HCT116 (cell line): ENCODE data around the gene PRPF38A. TPM values are rescaled to one million over a fixed set of nuclear protein-coding genes. Genes with fewer than 3 reads are reported as not detected.

Experiments used
- ATAC-seq: fragments of 200-7000 bp; cut with Tn5 transposase; 2 replicates; pipeline ENCODE4 v1.9.1; 2020; ENCODE audit warnings: mild to moderate bottlenecking, moderate library complexity
- BruUV-seq: library from RNA; stranded (reverse); fragments of 400-500 nt; replicated peaks from 2 replicates; lab custom pipeline; 2021; lab: Mats Ljungman, UMichigan
- CTCF ChIA-PET: fragments of 300-600 bp; sonication (Branson Sonifier 250); formaldehyde crosslinking; loops from one replicate; lab custom pipeline; 2021; ENCODE audit warnings: antibody characterized with exemption; lab: Charles Lee
- POLR2A ChIA-PET: fragments of 300-600, 350-600 bp; sonication (Branson Sonifier 250); formaldehyde crosslinking; loops from one replicate; lab custom pipeline; 2021; ENCODE audit warnings: antibody characterized with exemption; lab: Charles Lee
- RAD21 ChIA-PET, 2 experiments: fragments of 300-600 bp; sonication (Branson Sonifier 250); formaldehyde crosslinking; loops; one replicate each; lab custom pipeline; 2023; ENCODE audit warnings: low total read pairs in 2 of 2; ENCODE audit not compliant: uncharacterized antibody in 2 of 2, unreplicated experiment in 2 of 2, low non-redundant PET in 1 of 2; lab: Charles Lee
- DNase-seq: peaks from one replicate; pipeline ENCODE4 v3.0.0-alpha.2; 2010; ENCODE audit warnings: low read depth, low spot score
- H2AFZ ChIP-seq: fragments of 200-600 bp; shearing (Covaris generic), sonication (generic); 2 replicates; pipeline ENCODE4 v1.6.1; 2017; ENCODE audit warnings: low read depth, mixed run types, mixed read lengths, antibody characterized with exemption, low read length; ENCODE audit not compliant: poor library complexity, severe bottlenecking
- H3K27ac ChIP-seq: 2 replicates; pipeline ENCODE4 v1.5.1; 2012; ENCODE audit warnings: low read depth, low read length
- H3K27me3 ChIP-seq: fragments of 200-600 bp; sonication (generic); 2 replicates; pipeline ENCODE4 v1.6.1; 2016; ENCODE audit warnings: mixed run types, low read length, mixed read lengths; ENCODE audit not compliant: insufficient read depth
- H3K36me3 ChIP-seq, 2 experiments: fragments of 200-500 bp in 1 of 2; fragments of 200-600 bp in 1 of 2; sonication (Bioruptor generic) in 1 of 2; sonication (generic) in 1 of 2; 2 replicates each; pipeline versions ENCODE4 v1.5.1 to v1.6.1; 2014 to 2016; ENCODE audit warnings: low read length in 2 of 2, inconsistent platforms in 1 of 2, mixed read lengths in 1 of 2, mixed run types in 1 of 2; ENCODE audit not compliant: insufficient read depth in 2 of 2, control insufficient read depth in 1 of 2
- H3K4me1 ChIP-seq, 2 experiments: fragments of 200-600 bp in 1 of 2; sonication (generic) in 1 of 2; 2 replicates each; pipeline versions ENCODE4 v1.5.1 to v1.6.1; 2012 to 2017; ENCODE audit warnings: low read length in 2 of 2, inconsistent platforms in 1 of 2, mild to moderate bottlenecking in 1 of 2, mixed read lengths in 1 of 2, mixed run types in 1 of 2, moderate library complexity in 1 of 2; ENCODE audit not compliant: insufficient read depth in 2 of 2, control insufficient read depth in 1 of 2
- H3K4me2 ChIP-seq: fragments of 200-600 bp; sonication (generic); 2 replicates; pipeline ENCODE4 v1.6.1; 2017; ENCODE audit warnings: mixed run types, low read length, mixed read lengths
- H3K4me3 ChIP-seq, 2 experiments: fragments of 200-600 bp in 1 of 2; sonication (generic) in 1 of 2; replicated peaks in 1 of 2; 2 replicates each; pipeline ENCODE4 v1.5.1; 2011 to 2016; ENCODE audit warnings: low read length in 2 of 2, control low read depth in 1 of 2, low read depth in 1 of 2, mild to moderate bottlenecking in 1 of 2, mixed read lengths in 1 of 2, mixed run types in 1 of 2
- H3K79me2 ChIP-seq: fragments of 200-600 bp; sonication (generic); 2 replicates; pipeline ENCODE4 v1.6.1; 2017; ENCODE audit warnings: mild to moderate bottlenecking, mixed run types, low read length, moderate library complexity, mixed read lengths; ENCODE audit not compliant: insufficient read depth
- H3K9ac ChIP-seq: fragments of 200-600 bp; sonication (generic); 2 replicates; pipeline ENCODE4 v1.6.1; 2016; ENCODE audit warnings: low read length, mixed read lengths
- H3K9me2 ChIP-seq: fragments of 200-600 bp; sonication (generic), shearing (Covaris generic); 2 replicates; pipeline ENCODE4 v1.6.1; 2017; ENCODE audit warnings: mixed run types, mild to moderate bottlenecking, moderate library complexity; ENCODE audit not compliant: insufficient read depth
- H3K9me3 ChIP-seq, 2 experiments: fragments of 200-500 bp in 1 of 2; fragments of 200-600 bp in 1 of 2; sonication (Bioruptor generic) in 1 of 2; sonication (generic) in 1 of 2; 2 replicates each; pipeline ENCODE4 v1.6.1; 2014 to 2017; ENCODE audit warnings: low read length in 2 of 2, mixed read lengths in 2 of 2, inconsistent platforms in 1 of 2, low read depth in 1 of 2, mild to moderate bottlenecking in 1 of 2, mixed run types in 1 of 2, moderate library complexity in 1 of 2; ENCODE audit not compliant: control insufficient read depth in 1 of 2, insufficient read depth in 1 of 2
- H4K20me1 ChIP-seq: fragments of 200-600 bp; sonication (generic), shearing (Covaris generic); 2 replicates; pipeline ENCODE4 v1.6.1; 2017; ENCODE audit warnings: mixed run types, mild to moderate bottlenecking, moderate library complexity; ENCODE audit not compliant: insufficient read depth
- CBX3 ChIP-seq: IDR thresholded peaks from 2 replicates; pipeline ENCODE4 v1.6.1; 2012; ENCODE audit warnings: low read depth
- CEBPB ChIP-seq: IDR thresholded peaks from 2 replicates; pipeline ENCODE4 v1.6.1; 2012; ENCODE audit warnings: low read depth
- CTCF ChIP-seq, 3 experiments: fragments of 200-600 bp in 1 of 3; sonication (generic) in 1 of 3; IDR thresholded peaks in 2 of 3; conservative IDR thresholded peaks in 1 of 3; 2 replicates each; pipeline ENCODE4 v1.5.1; 2012 to 2017; ENCODE audit warnings: low read depth in 2 of 3, low read length in 2 of 3, antibody characterized with exemption in 1 of 3, borderline replicate concordance in 1 of 3, control low read depth in 1 of 3, mild to moderate bottlenecking in 1 of 3, mixed read lengths in 1 of 3, mixed run types in 1 of 3, moderate library complexity in 1 of 3; ENCODE audit not compliant: insufficient read depth in 1 of 3
- EGR1 ChIP-seq: IDR thresholded peaks from 2 replicates; pipeline ENCODE4 v1.6.1; 2012; ENCODE audit warnings: low read depth
- ELF1 ChIP-seq: IDR thresholded peaks from 2 replicates; pipeline ENCODE4 v1.6.1; 2012; ENCODE audit warnings: low read depth, borderline replicate concordance
- EZH2 ChIP-seq: fragments of 200-600 bp; sonication (generic); IDR thresholded peaks from 2 replicates; pipeline ENCODE4 v1.6.1; 2017; ENCODE audit warnings: antibody characterized with exemption, mixed run types
- EZH2phosphoT487 ChIP-seq: fragments of 200-600 bp; IDR thresholded peaks from 2 replicates; pipeline ENCODE4 v1.6.1; 2018; ENCODE audit warnings: antibody characterized with exemption, borderline replicate concordance
- FOSL1 ChIP-seq: IDR thresholded peaks from 2 replicates; pipeline ENCODE4 v1.6.1; 2012; ENCODE audit warnings: low read depth
- JUND ChIP-seq: IDR thresholded peaks from 2 replicates; pipeline ENCODE4 v1.6.1; 2012
- MAX ChIP-seq: IDR thresholded peaks from 2 replicates; pipeline ENCODE4 v1.6.1; 2012
- POLR2A ChIP-seq: IDR thresholded peaks from 2 replicates; pipeline ENCODE4 v1.7.0; 2011; ENCODE audit warnings: borderline replicate concordance; ENCODE audit not compliant: insufficient read depth, insufficient read length; ENCODE audit errors: extremely low read depth
- POLR2AphosphoS5 ChIP-seq: IDR thresholded peaks from 2 replicates; pipeline ENCODE4 v1.6.1; 2011; ENCODE audit warnings: mild to moderate bottlenecking, low read depth, low read length, moderate library complexity
- RAD21 ChIP-seq: IDR thresholded peaks from 2 replicates; pipeline ENCODE4 v1.6.1; 2012; ENCODE audit warnings: low read depth, mild to moderate bottlenecking
- SIN3A ChIP-seq: IDR thresholded peaks from 2 replicates; pipeline ENCODE4 v1.6.1; 2012; ENCODE audit warnings: low read depth
- SP1 ChIP-seq: IDR thresholded peaks from 2 replicates; pipeline ENCODE4 v1.6.1; 2012; ENCODE audit warnings: low read depth
- ZFX ChIP-seq: fragments of 450-650 bp; IDR thresholded peaks from 2 replicates; pipeline ENCODE4 v1.6.1; 2017
- ZNF274 ChIP-seq: fragments of 200-500 bp; sonication (Bioruptor generic); IDR thresholded peaks from 2 replicates; pipeline ENCODE4 v1.6.1; 2014; ENCODE audit warnings: mild to moderate bottlenecking, low read depth, low read length, inconsistent platforms
- intact Hi-C: fragments of 100-400 bp; cut with micrococcal nuclease; formaldehyde crosslinking; loops from 2 replicates; pipeline ENCODE4 v1.10.0; 2022
- total RNA-seq: library from RNA; stranded (reverse); gene quantifications from one replicate; pipeline ENCODE4 v1.2.1, GENCODE V29; 2021; ENCODE audit not compliant: unreplicated experiment
- TF ChIP-seq, protein P1 (sequence below): IDR thresholded peaks from 2 replicates; pipeline ENCODE4 v1.6.1; 2011; ENCODE audit warnings: mild to moderate bottlenecking, low read length, moderate library complexity; ENCODE audit not compliant: insufficient replicate concordance; ENCODE audit errors: extremely low read depth

The PRPF38A gene
- total RNA-seq, 1 experiment from 2014 or later = 50.2 TPM

DNA sequence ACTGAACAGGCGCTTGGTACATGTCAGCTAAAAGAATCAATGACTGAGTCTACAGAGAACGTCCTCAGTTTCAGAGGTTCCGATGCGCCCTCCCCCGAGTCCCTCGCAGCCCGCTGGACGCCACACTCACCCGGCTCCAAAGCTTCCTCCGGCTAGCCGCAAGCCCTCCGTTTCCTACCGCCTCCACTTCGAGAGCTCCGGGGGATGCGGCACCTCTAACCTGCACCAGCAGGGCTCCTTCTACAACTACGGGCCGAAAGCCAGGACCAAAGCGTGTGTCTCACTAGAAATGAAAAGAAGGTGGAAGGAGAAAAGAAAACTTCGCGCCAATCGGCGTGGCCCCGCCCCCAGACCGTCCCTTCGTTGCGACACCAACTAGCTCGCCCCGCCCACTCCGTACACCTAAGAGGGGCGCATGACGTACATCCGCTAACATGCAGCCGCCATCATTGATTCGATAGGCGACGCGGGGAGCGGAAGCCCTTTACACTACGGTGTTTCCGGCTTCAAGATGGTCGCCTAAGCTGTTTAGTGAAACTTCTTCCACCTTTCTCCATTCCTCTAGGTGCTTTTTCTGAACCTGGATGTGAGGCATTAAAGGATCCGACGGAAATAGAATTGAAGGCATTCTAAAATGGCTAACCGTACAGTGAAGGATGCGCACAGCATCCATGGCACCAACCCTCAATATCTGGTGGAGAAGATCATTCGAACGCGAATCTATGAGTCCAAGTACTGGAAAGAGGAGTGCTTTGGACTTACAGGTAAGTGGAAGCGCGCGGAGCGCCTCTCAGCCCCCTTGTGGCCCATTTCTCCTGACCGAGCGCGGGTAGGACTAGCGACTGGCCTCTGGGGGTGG, at the start of gene PRPF38A, which contains the start of gene ORC1 (continued):
- no peak for TF ChIP-seq EZH2
- TF ChIP-seq ZFX = no peak
- TF ChIP-seq MAX = peak; percentile 74
- TF ChIP-seq SP1 = peak; percentile 87
- TF ChIP-seq, protein P1, sequence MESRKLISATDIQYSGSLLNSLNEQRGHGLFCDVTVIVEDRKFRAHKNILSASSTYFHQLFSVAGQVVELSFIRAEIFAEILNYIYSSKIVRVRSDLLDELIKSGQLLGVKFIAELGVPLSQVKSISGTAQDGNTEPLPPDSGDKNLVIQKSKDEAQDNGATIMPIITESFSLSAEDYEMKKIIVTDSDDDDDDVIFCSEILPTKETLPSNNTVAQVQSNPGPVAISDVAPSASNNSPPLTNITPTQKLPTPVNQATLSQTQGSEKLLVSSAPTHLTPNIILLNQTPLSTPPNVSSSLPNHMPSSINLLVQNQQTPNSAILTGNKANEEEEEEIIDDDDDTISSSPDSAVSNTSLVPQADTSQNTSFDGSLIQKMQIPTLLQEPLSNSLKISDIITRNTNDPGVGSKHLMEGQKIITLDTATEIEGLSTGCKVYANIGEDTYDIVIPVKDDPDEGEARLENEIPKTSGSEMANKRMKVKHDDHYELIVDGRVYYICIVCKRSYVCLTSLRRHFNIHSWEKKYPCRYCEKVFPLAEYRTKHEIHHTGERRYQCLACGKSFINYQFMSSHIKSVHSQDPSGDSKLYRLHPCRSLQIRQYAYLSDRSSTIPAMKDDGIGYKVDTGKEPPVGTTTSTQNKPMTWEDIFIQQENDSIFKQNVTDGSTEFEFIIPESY = no peak
- no peak for TF ChIP-seq FOSL1

GRCh38 chr1:52355436-52355835, 49.0 kb upstream of the PRPF38A start:
- Histone ChIP-seq H3K27ac (no peak overlapping the region), H3K4me3 (no peak overlapping the region), H3K9me3 (no peaks in the 10 kb centered on the region), H3K27me3 (no peaks in the 10 kb centered on the region), H3K9ac (no peak overlapping the region), H3K4me1 (no peaks in the 10 kb centered on the region), H3K79me2 (no peaks in the 10 kb centered on the region), H3K4me2 (no peak overlapping the region), H3K9me2 (no peaks in the 10 kb centered on the region), H2AFZ (no peak overlapping the region), H4K20me1 (no peaks in the 10 kb centered on the region), H3K36me3 (peaks cover 46 to 48% of the 10 kb centered on the region in 2 experiments)
- ChIA-PET RAD21 (no interaction called here), POLR2A (no interaction called here), CTCF (no interaction called here)
- TSS peak; percentile 12 for BruUV-seq
- no peak for ATAC-seq
- no peak for DNase-seq
- intact Hi-C loops = no loop called here
- TF ChIP-seq EGR1 (no peak), CTCF (IDR thresholded peaks at IDR 0.05 in 2 of 3, conservative IDR thresholded peaks at IDR 0.05 in 1 of 3; ENCODE audit: borderline replicate concordance in 1 of 3, insufficient read depth in 1 of 3, low read depth in 2 of 3, low read length in 2 of 3) (no peak), JUND (no peak), POLR2A (no peak), POLR2AphosphoS5 (no peak), SIN3A (no peak), CEBPB (no peak), CBX3 (no peak), MAX (no peak), EZH2 (no peak), ELF1 (no peak), EZH2phosphoT487 (no peak), ZNF274 (no peak), RAD21 (no peak)
- TF ChIP-seq, protein P1 = no peak
